Breast epithelium (tissue), 4 donors: ENCODE measurements around the gene GPR15LG. TPM values are rescaled to one million over a fixed set of nuclear protein-coding genes. Genes with fewer than 3 reads are reported as not detected.
A peak's percentile ranks its signal among the peaks of the same experiment; 100 is the strongest.
"Not testable (repeated sequence)": the region's sequence is repeated elsewhere in the genome, so short reads cannot be mapped to it uniquely, and the experiment has no call there.

Source experiments
- DNase-seq, 2 donors: peaks; one replicate each; pipeline ENCODE4 v3.0.0-alpha.2; 2019; ENCODE audit warnings: low spot score in 2 of 2
- H3K27ac ChIP-seq, 2 donors: fragments of 200-600 bp; sonication (generic) in 1 of 2; one replicate each; pipeline ENCODE4 v1.5.1; 2016 to 2019; ENCODE audit warnings: mild to moderate bottlenecking in 1 of 2
- H3K27me3 ChIP-seq, 2 donors: fragments of 200-600 bp; sonication (generic) in 1 of 2; one replicate each; pipeline versions ENCODE4 v1.5.1 to v1.6.0; 2017 to 2019; ENCODE audit warnings: control low read depth in 1 of 2, mild to moderate bottlenecking in 1 of 2
- H3K36me3 ChIP-seq: fragments of 200-600 bp; one replicate; pipeline ENCODE4 v1.5.1; 2019
- H3K4me1 ChIP-seq, 2 donors: fragments of 200-600 bp; sonication (generic); one replicate each; pipeline ENCODE4 v1.5.1; 2016 to 2019; ENCODE audit warnings: control low read depth in 1 of 2
- H3K4me3 ChIP-seq, 3 donors: fragments of 200-600 bp; sonication (generic); 1 replicate in 2 of 3; 2 replicates in 1 of 3; pipeline ENCODE4 v1.5.1; 2016 to 2019; ENCODE audit warnings: mild to moderate bottlenecking in 3 of 3, moderate library complexity in 2 of 3
- H3K9me3 ChIP-seq, 2 donors: fragments of 200-600 bp; sonication (generic) in 1 of 2; one replicate each; pipeline ENCODE4 v1.5.1; 2016 to 2019; ENCODE audit warnings: control low read depth in 1 of 2
- CTCF ChIP-seq, 3 donors: fragments of 450-650 bp; IDR thresholded peaks; one replicate each; pipeline ENCODE4 v1.5.1; 2016 to 2017; ENCODE audit warnings: antibody characterized with exemption in 3 of 3, mild to moderate bottlenecking in 3 of 3, moderate library complexity in 3 of 3
- POLR2A ChIP-seq: fragments of 450-650 bp; IDR thresholded peaks from one replicate; pipeline ENCODE4 v1.6.1; 2016; ENCODE audit warnings: antibody characterized with exemption, mild to moderate bottlenecking, moderate library complexity
- POLR2AphosphoS5 ChIP-seq, 3 donors: sonication (generic); formaldehyde crosslinking; IDR thresholded peaks; one replicate each; pipeline ENCODE4 v1.6.1; 2017; ENCODE audit warnings: antibody characterized with exemption in 3 of 3
- intact Hi-C: fragments of 100-400 bp; cut with DNase I; formaldehyde crosslinking; loops from one replicate; pipeline ENCODE4 v1.15.1; 2023; ENCODE audit warnings: low total_unique reads
- total RNA-seq, 3 donors: library from RNA; depleted of rRNA; stranded (reverse); fragments of >200 nt; gene quantifications; one replicate each; pipeline ENCODE4 v1.1.0, GENCODE V29; 2016

The GPR15LG gene
- total RNA-seq, 3 donors from 2014 or later: 1.3 TPM; not detected in 2

- no peak for TF ChIP-seq POLR2A
- Histone ChIP-seq H3K36me3 (no peaks in the 10 kb centered on the region), H3K9me3 (no peaks in the 10 kb centered on the region), H3K4me3 (no peak overlapping the region), H3K27ac (no peak overlapping the region), H3K27me3 (no peaks in the 10 kb centered on the region), H3K4me1 (no peaks in the 10 kb centered on the region)
- DNase-seq: no peak
- intact Hi-C loops: no loop called here
Measured at GRCh38 chr10:84177541-84178141, 4.0 kb downstream of the GPR15LG start.

GRCh38 chr10:84178160-84178609 lies 4.6 kb downstream of the GPR15LG start:
- Histone ChIP-seq H3K27me3 (no peaks in the 10 kb centered on the region), H3K4me3 (no peak overlapping the region), H3K36me3 (no peaks in the 10 kb centered on the region), H3K27ac (no peak overlapping the region), H3K9me3 (no peaks in the 10 kb centered on the region), H3K4me1 (no peaks in the 10 kb centered on the region)
- TF ChIP-seq POLR2AphosphoS5 (IDR thresholded peaks at IDR 0.05): no peak
- TF ChIP-seq POLR2A: no peak
- no peak for TF ChIP-seq CTCF (IDR thresholded peaks at IDR 0.05)
- intact Hi-C loops: no loop called here
- DNase-seq: no peak

- no peaks in the 10 kb centered on the region for H3K4me1 ChIP-seq
- no peaks in the 10 kb centered on the region for H3K27me3 ChIP-seq
- H3K4me3 ChIP-seq: no peak overlapping the region
- no peak for TF ChIP-seq POLR2A
- DNase-seq: peak in 1 of 2 donors; percentile 57
- H3K27ac ChIP-seq: no peak overlapping the region
- H3K36me3 ChIP-seq: no peaks in the 10 kb centered on the region
- H3K9me3 ChIP-seq: no peaks in the 10 kb centered on the region
- intact Hi-C loops: no loop called here
Measured at GRCh38 chr10:84179059-84179710, 5.6 kb downstream of the GPR15LG start.

- H3K36me3 ChIP-seq, intact Hi-C loops: not testable (repeated sequence)
Measured at GRCh38 chr10:84180386-84180785, 6.8 kb downstream of the GPR15LG start.

GRCh38 chr10:84181631-84182030 lies 8.0 kb downstream of the GPR15LG start:
- no peaks in the 10 kb centered on the region for H3K4me1 ChIP-seq
- DNase-seq: no peak

More at GRCh38 chr10:84180386-84180785, 6.8 kb downstream of the GPR15LG start:
- not testable (repeated sequence) for H3K27ac ChIP-seq, DNase-seq, H3K27me3 ChIP-seq, H3K4me3 ChIP-seq, H3K4me1 ChIP-seq, H3K9me3 ChIP-seq

GRCh38 chr10:84184517-84184916 lies 10.9 kb downstream of the GPR15LG start:
- no peak for DNase-seq
- Histone ChIP-seq H3K27ac (no peak overlapping the region), H3K4me3 (no peak overlapping the region), H3K27me3 (peaks cover 0 to 17% of the 10 kb centered on the region in 2 donors), H3K4me1 (no peaks in the 10 kb centered on the region), H3K9me3 (no peaks in the 10 kb centered on the region), H3K36me3 (no peaks in the 10 kb centered on the region)
- intact Hi-C loops: no loop called here
- TF ChIP-seq POLR2AphosphoS5 (IDR thresholded peaks at IDR 0.05) (no peak), POLR2A (no peak), CTCF (IDR thresholded peaks at IDR 0.05) (no peak)

More at GRCh38 chr10:84181631-84182030, 8.0 kb downstream of the GPR15LG start:
- H3K27me3 ChIP-seq: peaks cover 0 to 8% of the 10 kb centered on the region in 2 donors
- no peak overlapping the region for H3K27ac ChIP-seq
- TF ChIP-seq POLR2A (no peak), CTCF (IDR thresholded peaks at IDR 0.05) (no peak), POLR2AphosphoS5 (IDR thresholded peaks at IDR 0.05) (no peak)
- H3K4me3 ChIP-seq: no peak overlapping the region
- no peaks in the 10 kb centered on the region for H3K9me3 ChIP-seq
- intact Hi-C loops: no loop called here
- H3K36me3 ChIP-seq: no peaks in the 10 kb centered on the region
